GM12801 (cell line): ENCODE results near the gene PLP1.

Experiments used
- TF ChIP-seq, protein P1 (sequence below): IDR thresholded peaks from one replicate; pipeline ENCODE4 v1.5.1; 2011; ENCODE audit warnings: control low read depth; ENCODE audit not compliant: insufficient read length; ENCODE audit errors: extremely low read depth

The PLP1 gene, protein sequence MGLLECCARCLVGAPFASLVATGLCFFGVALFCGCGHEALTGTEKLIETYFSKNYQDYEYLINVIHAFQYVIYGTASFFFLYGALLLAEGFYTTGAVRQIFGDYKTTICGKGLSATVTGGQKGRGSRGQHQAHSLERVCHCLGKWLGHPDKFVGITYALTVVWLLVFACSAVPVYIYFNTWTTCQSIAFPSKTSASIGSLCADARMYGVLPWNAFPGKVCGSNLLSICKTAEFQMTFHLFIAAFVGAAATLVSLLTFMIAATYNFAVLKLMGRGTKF

DNA sequence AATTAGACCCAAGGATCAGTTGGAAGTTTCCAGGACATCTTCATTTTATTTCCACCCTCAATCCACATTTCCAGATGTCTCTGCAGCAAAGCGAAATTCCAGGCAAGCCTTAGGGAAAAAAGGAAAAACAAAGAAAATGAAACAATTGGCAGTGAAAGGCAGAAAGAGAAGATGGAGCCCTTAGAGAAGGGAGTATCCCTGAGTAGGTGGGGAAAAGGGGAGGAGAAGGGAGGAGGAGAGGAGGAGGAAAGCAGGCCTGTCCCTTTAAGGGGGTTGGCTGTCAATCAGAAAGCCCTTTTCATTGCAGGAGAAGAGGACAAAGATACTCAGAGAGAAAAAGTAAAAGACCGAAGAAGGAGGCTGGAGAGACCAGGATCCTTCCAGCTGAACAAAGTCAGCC lies at the start of gene PLP1:
Gene PLP1, plus strand, starts transcription at position 295 of the 400 bp plus-strand sequence. CDS start 156 bp downstream, outside the sequence.
- TF ChIP-seq, protein P1, sequence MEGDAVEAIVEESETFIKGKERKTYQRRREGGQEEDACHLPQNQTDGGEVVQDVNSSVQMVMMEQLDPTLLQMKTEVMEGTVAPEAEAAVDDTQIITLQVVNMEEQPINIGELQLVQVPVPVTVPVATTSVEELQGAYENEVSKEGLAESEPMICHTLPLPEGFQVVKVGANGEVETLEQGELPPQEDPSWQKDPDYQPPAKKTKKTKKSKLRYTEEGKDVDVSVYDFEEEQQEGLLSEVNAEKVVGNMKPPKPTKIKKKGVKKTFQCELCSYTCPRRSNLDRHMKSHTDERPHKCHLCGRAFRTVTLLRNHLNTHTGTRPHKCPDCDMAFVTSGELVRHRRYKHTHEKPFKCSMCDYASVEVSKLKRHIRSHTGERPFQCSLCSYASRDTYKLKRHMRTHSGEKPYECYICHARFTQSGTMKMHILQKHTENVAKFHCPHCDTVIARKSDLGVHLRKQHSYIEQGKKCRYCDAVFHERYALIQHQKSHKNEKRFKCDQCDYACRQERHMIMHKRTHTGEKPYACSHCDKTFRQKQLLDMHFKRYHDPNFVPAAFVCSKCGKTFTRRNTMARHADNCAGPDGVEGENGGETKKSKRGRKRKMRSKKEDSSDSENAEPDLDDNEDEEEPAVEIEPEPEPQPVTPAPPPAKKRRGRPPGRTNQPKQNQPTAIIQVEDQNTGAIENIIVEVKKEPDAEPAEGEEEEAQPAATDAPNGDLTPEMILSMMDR, result no peak

DNA sequence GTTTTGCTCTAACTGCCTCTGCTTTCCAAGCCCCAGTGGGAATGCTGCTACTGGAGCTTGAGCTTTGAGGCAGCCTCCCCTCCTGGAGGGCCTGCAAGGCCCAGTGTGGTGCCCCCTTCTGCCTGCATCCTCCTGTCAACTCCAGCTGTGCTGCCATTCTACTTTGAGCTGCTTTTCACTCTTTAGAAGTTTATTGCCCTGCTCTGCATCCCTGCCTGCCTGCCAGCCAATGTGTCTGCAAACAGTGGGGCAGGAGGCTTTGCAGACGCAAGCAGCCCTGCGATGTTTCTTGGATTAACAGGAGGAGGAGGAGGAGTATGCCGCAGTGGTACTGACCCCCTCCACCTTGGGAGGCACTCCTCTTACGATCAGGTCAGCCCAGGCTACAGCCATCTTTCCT lies 49.5 kb upstream of the PLP1 start:
- TF ChIP-seq, protein P1, result no peak

DNA sequence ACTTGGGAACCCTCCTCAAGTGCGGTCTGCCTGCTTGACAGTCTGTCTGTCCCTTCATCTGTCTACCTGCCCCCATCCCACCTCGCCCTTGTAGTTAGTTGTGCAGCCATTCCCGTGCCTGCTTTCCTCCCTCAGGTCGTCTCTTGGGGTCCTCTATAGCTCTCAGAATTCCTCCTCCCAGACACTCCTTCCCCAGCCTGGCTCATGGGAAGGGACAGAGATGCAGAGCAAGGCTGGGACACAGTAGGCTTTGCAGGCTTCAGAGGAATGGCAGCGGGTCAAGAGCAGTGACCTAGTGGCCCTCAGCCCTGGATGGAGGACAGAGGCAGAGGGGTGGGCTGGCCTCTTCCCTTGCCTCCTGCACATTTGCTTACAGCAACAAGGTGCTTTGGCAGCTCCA lies 47.6 kb upstream of the PLP1 start:
- TF ChIP-seq, protein P1, result no peak

DNA sequence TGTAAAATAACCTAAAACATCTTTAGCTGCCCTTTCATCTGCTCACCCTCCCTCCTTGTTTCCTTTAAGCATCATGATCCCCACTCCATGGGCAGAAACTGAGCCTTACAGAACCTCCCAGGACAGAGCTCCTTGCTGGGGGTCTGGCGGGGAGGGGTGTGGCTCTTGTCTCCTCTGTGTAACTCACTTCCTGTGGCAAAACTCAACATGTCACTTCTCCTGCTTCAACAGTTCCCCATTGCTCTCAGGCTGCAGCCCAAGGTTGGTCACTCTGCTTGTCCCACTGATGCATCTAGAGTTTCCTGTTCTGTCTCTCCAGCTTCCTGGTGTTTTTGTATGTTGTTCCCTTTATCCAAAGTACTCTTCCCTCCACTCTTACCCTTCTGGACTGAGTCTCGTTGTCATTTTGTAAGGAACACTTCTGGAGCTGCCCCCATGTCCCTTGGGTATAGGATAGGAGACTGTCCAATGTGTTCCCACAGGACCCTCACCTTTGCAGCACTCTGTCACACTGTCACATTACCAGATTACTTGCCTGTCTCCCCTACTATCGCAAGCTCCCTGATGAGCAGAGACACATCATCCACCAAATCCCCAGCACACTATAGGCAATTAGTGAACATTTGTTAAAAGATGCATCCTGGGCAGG lies 46.4 kb upstream of the PLP1 start:
- TF ChIP-seq, protein P1, result no peak

DNA sequence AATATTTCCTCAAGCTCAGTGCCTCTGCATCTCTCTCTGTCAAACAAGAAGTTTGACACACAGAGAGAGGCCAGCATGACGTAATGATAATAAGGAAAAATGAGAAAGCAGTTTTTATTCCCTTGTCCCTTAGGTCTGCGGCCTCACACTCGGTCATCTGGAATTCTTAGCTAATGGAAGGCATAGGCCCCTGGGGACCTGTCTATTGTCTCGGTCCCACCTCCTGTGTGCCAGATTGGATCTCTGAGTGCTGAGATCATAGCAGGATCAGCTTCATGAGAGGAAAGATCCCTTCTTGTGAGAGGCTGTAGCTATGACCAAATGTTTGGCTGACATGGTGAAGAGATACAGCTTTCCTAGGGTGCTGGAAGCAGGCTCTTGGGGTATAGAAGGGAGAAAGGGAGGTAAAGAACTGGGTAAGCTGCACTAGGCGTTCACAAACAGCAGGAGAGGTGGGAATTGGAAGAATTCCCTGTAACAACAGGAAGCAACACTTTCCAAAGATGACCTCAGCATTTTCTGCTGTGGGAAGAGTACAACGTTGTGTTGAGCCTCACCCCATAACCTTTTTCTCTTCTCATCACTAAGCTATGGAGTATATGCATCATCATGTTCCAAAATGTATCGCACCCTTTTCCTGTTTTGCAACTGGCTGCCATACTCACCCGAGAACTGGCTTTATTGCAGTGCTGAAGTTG lies 45.7 kb upstream of the PLP1 start:
- TF ChIP-seq, protein P1, result no peak

DNA sequence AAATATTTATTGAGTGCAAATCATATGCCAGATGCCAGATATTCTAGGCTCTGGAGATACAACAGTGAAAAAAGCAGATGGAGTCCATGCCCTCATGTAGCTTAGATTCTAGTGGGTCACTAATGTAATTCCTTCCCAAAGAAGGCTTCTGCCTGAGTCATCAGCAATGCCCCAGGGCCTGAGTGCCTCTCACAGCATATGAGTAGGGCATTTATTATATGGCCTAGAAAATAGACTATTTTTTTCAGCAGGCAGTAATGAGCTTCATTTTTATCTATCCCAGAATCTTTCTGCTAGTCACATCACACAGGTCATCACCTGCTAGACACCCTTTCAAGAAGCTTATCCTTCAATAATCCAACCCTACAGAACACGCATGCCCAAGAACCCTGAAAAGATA lies 43.6 kb upstream of the PLP1 start:
- TF ChIP-seq, protein P1, result no peak

DNA sequence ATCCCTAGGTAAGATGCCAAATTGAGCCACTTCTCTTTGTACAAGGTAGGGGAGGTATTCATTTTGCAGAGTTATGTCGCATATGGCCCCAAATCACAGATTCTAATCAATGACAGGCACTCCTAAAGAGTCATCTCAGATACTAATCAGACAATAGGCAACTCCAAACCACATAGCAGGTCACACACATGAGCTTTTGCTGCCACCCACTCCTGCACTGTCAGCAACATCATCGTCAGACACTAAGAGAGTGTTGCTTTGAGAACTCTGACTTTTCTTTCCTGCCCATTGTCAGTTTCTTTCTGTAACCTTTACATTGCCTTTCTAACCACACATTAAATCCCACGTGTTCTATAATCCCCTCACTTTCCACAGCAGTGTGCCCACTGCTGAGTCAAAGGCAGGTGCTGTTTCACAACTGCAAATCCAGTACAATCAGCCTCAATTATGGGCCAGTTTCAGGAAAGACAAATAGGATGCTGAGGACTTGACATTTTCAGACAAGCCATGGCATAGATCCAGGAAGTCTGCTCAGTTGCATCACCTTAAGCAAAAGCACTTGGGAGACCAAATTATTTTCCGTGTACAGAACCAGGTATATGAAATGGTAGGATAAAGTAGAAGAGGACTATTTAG lies 42.4 kb upstream of the PLP1 start:
- TF ChIP-seq, protein P1, result no peak
